Neural crest cell (in vitro differentiated cells): ENCODE measurements around the gene ASIC5. TPM values are rescaled to one million over a fixed set of nuclear protein-coding genes. Genes with fewer than 3 reads are reported as not detected.

Experiments used
- DNase-seq: peaks from one replicate; pipeline ENCODE4 v3.0.0; 2021; ENCODE audit warnings: low read depth, mixed read lengths, low spot score
- H3K27ac Mint-ChIP-seq: one replicate; pipeline ENCODE4 v1.8.0; 2021; ENCODE audit warnings: mild to moderate bottlenecking, mixed read lengths; ENCODE audit not compliant: unreplicated experiment
- H3K27me3 Mint-ChIP-seq: 2 replicates; pipeline ENCODE4 v1.8.0; 2021; ENCODE audit warnings: low read depth, mild to moderate bottlenecking, mixed read lengths
- H3K36me3 Mint-ChIP-seq: 2 replicates; pipeline ENCODE4 v1.8.0; 2021; ENCODE audit warnings: low read depth, mild to moderate bottlenecking, mixed read lengths
- H3K4me1 Mint-ChIP-seq: 2 replicates; pipeline ENCODE4 v1.8.0; 2021; ENCODE audit warnings: mixed read lengths
- H3K4me3 Mint-ChIP-seq: one replicate; pipeline ENCODE4 v1.8.0; 2021; ENCODE audit warnings: mild to moderate bottlenecking, mixed read lengths
- H3K9me3 Mint-ChIP-seq: 2 replicates; pipeline ENCODE4 v1.8.0; 2021; ENCODE audit warnings: mixed read lengths
- CTCF ChIP-seq: fragments of 200-600 bp; sonication (generic); conservative IDR thresholded peaks from 2 replicates; pipeline ENCODE4 v1.5.0; 2021; ENCODE audit warnings: antibody characterized with exemption, mild to moderate bottlenecking
- total RNA-seq: library from RNA; stranded (reverse); gene quantifications from 2 replicates; pipeline ENCODE4 v1.2.1, GENCODE V29; 2021

The ASIC5 gene
- total RNA-seq, 1 donor from 2014 or later, result not detected

- H3K27ac Mint-ChIP-seq, result no peak overlapping the region
- peaks cover 2% of the 10 kb centered on the region for H3K9me3 Mint-ChIP-seq
- no peak for DNase-seq
- H3K4me3 Mint-ChIP-seq, result no peak overlapping the region
- no peaks in the 10 kb centered on the region for H3K4me1 Mint-ChIP-seq
- no peak for TF ChIP-seq CTCF
- no peaks in the 10 kb centered on the region for H3K36me3 Mint-ChIP-seq
- H3K27me3 Mint-ChIP-seq, result no peaks in the 10 kb centered on the region
Measured at GRCh38 chr4:155907556-155907955, 41.5 kb upstream of the ASIC5 start.

- H3K9me3 Mint-ChIP-seq, result no peaks in the 10 kb centered on the region
Measured at GRCh38 chr4:155906554-155907247, 40.6 kb upstream of the ASIC5 start.

GRCh38 chr4:155904331-155904730 lies 38.3 kb upstream of the ASIC5 start:
- no peak for TF ChIP-seq CTCF
- DNase-seq, result no peak
- no peaks in the 10 kb centered on the region for H3K9me3 Mint-ChIP-seq

More at GRCh38 chr4:155906554-155907247, 40.6 kb upstream of the ASIC5 start:
- no peak for TF ChIP-seq CTCF
- no peak overlapping the region for H3K4me3 Mint-ChIP-seq
- DNase-seq, result no peak
- no peak overlapping the region for H3K27ac Mint-ChIP-seq
- H3K27me3 Mint-ChIP-seq, result no peaks in the 10 kb centered on the region
- H3K36me3 Mint-ChIP-seq, result no peaks in the 10 kb centered on the region
- H3K4me1 Mint-ChIP-seq, result no peaks in the 10 kb centered on the region

GRCh38 chr4:155903453-155903852 lies 37.4 kb upstream of the ASIC5 start, which contains the start of gene TDO2:
Gene TDO2 (plus strand): TSS chr4:155903696. CDS start chr4:155903759, 63 bp downstream.
- H3K9me3 Mint-ChIP-seq, result no peaks in the 10 kb centered on the region
- H3K27me3 Mint-ChIP-seq, result no peaks in the 10 kb centered on the region
- peaks cover 13% of the 10 kb centered on the region for H3K4me1 Mint-ChIP-seq
- no peak for TF ChIP-seq CTCF
- no peaks in the 10 kb centered on the region for H3K36me3 Mint-ChIP-seq
- no peak for DNase-seq
- no peak within 1 kb of the TSS for H3K4me3 Mint-ChIP-seq
- no peak within 1 kb of the TSS for H3K27ac Mint-ChIP-seq

More at GRCh38 chr4:155904331-155904730, 38.3 kb upstream of the ASIC5 start:
- Mint-ChIP-seq H3K27me3 (no peaks in the 10 kb centered on the region), H3K27ac (no peak overlapping the region), H3K4me3 (no peak overlapping the region), H3K36me3 (no peaks in the 10 kb centered on the region), H3K4me1 (peaks cover 13% of the 10 kb centered on the region)

- no peak for DNase-seq
- Mint-ChIP-seq H3K4me3 (no peak overlapping the region), H3K36me3 (peaks cover 3% of the 10 kb centered on the region), H3K27ac (no peak overlapping the region), H3K4me1 (peaks cover 13% of the 10 kb centered on the region), H3K27me3 (no peaks in the 10 kb centered on the region), H3K9me3 (peaks cover 6% of the 10 kb centered on the region)
- TF ChIP-seq CTCF, result no peak
Measured at GRCh38 chr4:155901013-155901412, 34.9 kb upstream of the ASIC5 start.
